Vagina (tissue), 2 donors: ENCODE measurements around the gene DHX58.

Experiments
- POLR2A ChIP-seq, 2 donors: fragments of 450-650 bp; IDR thresholded peaks; one replicate each; pipeline ENCODE4 v1.6.1; 2017; ENCODE audit warnings: antibody characterized with exemption in 2 of 2, mild to moderate bottlenecking in 2 of 2, moderate library complexity in 2 of 2
- POLR2AphosphoS5 ChIP-seq, 2 donors: sonication (generic); formaldehyde crosslinking; IDR thresholded peaks; one replicate each; pipeline ENCODE4 v1.9.0; 2017; ENCODE audit warnings: antibody characterized with exemption in 2 of 2, mild to moderate bottlenecking in 2 of 2, low read depth in 1 of 2; ENCODE audit not compliant: insufficient read depth in 1 of 2
- TF ChIP-seq, protein P1 (sequence below), 3 experiments: fragments of 450-650 bp in 2 of 3; fragments of 200-600 bp in 1 of 3; sonication (generic) in 1 of 3; IDR thresholded peaks; one replicate each; pipeline ENCODE4 v1.5.1; 2017 to 2019; ENCODE audit warnings: antibody characterized with exemption in 3 of 3, mild to moderate bottlenecking in 2 of 3, moderate library complexity in 2 of 3

DNA sequence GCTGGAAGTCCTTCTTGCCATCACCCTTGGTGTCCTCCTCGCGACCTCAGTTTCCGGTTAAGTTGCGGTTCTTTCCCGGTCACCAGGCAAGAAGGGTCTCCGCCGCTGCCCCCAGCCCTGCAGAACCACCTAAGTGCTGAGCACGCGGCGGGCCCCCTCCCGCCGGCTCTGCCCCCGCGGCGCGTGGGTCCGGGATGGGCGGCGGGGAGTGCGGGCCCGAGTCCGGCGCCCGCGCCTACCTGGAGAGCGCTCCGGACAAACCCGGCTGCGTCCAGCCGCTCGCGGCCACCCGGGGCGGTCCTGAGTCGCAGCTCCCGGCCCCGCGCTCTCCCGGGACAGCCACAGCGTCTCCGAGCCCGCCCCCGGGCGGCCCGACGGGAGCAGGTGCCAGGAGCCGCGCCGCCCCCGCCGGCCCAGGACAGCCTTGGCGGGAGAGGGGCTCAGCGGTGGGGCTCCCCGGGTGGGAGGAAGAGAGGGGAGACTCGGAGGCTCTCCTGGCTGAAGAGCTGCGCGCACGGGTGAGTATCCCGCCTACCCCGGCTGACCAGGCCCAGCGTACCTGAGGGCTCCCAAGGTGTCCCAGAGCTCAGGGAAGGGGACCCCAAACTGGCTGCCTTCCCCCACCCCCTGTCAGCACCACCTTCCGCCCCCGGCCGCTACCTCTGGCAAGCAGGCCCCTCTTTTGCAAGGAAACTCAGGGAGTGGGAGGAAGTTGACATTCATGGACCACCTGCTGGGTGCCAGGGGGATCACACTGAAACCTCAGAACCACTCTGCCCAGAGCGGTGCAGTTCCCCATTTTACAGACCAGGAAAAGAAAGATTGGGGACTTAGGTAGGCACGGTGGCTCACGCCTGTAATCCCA, 40.0 kb downstream of the DHX58 start:
- TF ChIP-seq POLR2A (IDR thresholded peaks at IDR 0.05), result no peak
- TF ChIP-seq, protein P1, sequence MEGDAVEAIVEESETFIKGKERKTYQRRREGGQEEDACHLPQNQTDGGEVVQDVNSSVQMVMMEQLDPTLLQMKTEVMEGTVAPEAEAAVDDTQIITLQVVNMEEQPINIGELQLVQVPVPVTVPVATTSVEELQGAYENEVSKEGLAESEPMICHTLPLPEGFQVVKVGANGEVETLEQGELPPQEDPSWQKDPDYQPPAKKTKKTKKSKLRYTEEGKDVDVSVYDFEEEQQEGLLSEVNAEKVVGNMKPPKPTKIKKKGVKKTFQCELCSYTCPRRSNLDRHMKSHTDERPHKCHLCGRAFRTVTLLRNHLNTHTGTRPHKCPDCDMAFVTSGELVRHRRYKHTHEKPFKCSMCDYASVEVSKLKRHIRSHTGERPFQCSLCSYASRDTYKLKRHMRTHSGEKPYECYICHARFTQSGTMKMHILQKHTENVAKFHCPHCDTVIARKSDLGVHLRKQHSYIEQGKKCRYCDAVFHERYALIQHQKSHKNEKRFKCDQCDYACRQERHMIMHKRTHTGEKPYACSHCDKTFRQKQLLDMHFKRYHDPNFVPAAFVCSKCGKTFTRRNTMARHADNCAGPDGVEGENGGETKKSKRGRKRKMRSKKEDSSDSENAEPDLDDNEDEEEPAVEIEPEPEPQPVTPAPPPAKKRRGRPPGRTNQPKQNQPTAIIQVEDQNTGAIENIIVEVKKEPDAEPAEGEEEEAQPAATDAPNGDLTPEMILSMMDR (IDR thresholded peaks at IDR 0.05), result no peak
- no peak for TF ChIP-seq POLR2AphosphoS5 (IDR thresholded peaks at IDR 0.05; ENCODE audit: insufficient read depth in 1 of 2, low read depth in 1 of 2)
